IMR-90 (cell line): Measurements from ENCODE around the gene MRGPRD. TPM values are rescaled to one million over a fixed set of nuclear protein-coding genes. Genes with fewer than 3 reads are reported as not detected.

Experiments
- ATAC-seq: fragments of 200-7000 bp; cut with Tn5 transposase; 2 replicates; pipeline ENCODE4 v1.9.1; 2020; ENCODE audit warnings: low read depth, mild to moderate bottlenecking, moderate library complexity
- BruUV-seq: library from RNA; stranded (reverse); fragments of 400-500 nt; replicated peaks from 2 replicates; lab custom pipeline; 2021; lab: Mats Ljungman, UMichigan
- CTCF ChIA-PET: fragments of 300-600 bp; formaldehyde crosslinking; extraction: SDS; loops from one replicate; lab custom pipeline; 2021; ENCODE audit warnings: antibody characterized with exemption; lab: Yijun Ruan, JAX
- POLR2A ChIA-PET: fragments of 300-600 bp; sonication (Branson Sonifier 250); formaldehyde crosslinking; loops from one replicate; lab custom pipeline; 2022; ENCODE audit warnings: antibody characterized with exemption; ENCODE audit not compliant: unreplicated experiment; lab: Charles Lee
- DNase-seq: peaks from one replicate; pipeline ENCODE4 v3.0.0; 2013
- H2AFZ ChIP-seq: replicated peaks from 2 replicates; pipeline ENCODE3; 2013; ENCODE audit warnings: low read length, mild to moderate bottlenecking; ENCODE audit not compliant: poor library complexity
- H2AK5ac ChIP-seq: 2 replicates; pipeline ENCODE4 v1.6.1; 2013; ENCODE audit warnings: low read depth, low read length, inconsistent platforms
- H2AK9ac ChIP-seq: replicated peaks from 2 replicates; pipeline ENCODE3; 2013; ENCODE audit warnings: mild to moderate bottlenecking, low read depth, low read length, moderate library complexity; ENCODE audit not compliant: poor library complexity
- H2BK120ac ChIP-seq: 2 replicates; pipeline ENCODE4 v1.6.1; 2013; ENCODE audit warnings: low read depth, low read length, inconsistent platforms
- H2BK15ac ChIP-seq: 3 replicates; pipeline ENCODE4 v1.6.1; 2013; ENCODE audit warnings: low read depth, low read length, inconsistent platforms
- H2BK20ac ChIP-seq: 2 replicates; pipeline ENCODE4 v1.6.1; 2013; ENCODE audit warnings: low read depth, mild to moderate bottlenecking, inconsistent platforms, low read length, moderate library complexity
- H2BK5ac ChIP-seq: 2 replicates; pipeline ENCODE4 v1.6.1; 2013; ENCODE audit warnings: mild to moderate bottlenecking, low read depth, low read length, inconsistent platforms; ENCODE audit not compliant: poor library complexity, severe bottlenecking
- H3K14ac ChIP-seq: replicated peaks from 2 replicates; pipeline ENCODE4 v1.6.1; 2013; ENCODE audit warnings: low read depth, low read length, inconsistent platforms
- H3K18ac ChIP-seq: 2 replicates; pipeline ENCODE4 v1.6.1; 2013; ENCODE audit warnings: low read depth, low read length, control low read depth
- H3K23ac ChIP-seq: 2 replicates; pipeline ENCODE4 v1.6.1; 2013; ENCODE audit warnings: low read depth, low read length, inconsistent platforms
- H3K27ac ChIP-seq: 2 replicates; pipeline ENCODE4 v1.5.1; 2013; ENCODE audit warnings: mild to moderate bottlenecking, control low read depth, low read length; ENCODE audit not compliant: insufficient read depth
- H3K27me3 ChIP-seq: 2 replicates; pipeline ENCODE4 v1.6.1; 2013; ENCODE audit warnings: low read length; ENCODE audit not compliant: control insufficient read depth, insufficient read depth
- H3K36me3 ChIP-seq: 2 replicates; pipeline ENCODE4 v1.6.1; 2013; ENCODE audit warnings: low read length, mixed read lengths; ENCODE audit not compliant: control insufficient read depth, insufficient read depth
- H3K4ac ChIP-seq: 2 replicates; pipeline ENCODE4 v1.6.1; 2013; ENCODE audit warnings: low read depth, low read length, inconsistent platforms
- H3K4me1 ChIP-seq: 2 replicates; pipeline ENCODE4 v1.6.1; 2013; ENCODE audit warnings: low read length, mixed read lengths; ENCODE audit not compliant: control insufficient read depth, insufficient read depth
- H3K4me2 ChIP-seq: 2 replicates; pipeline ENCODE4 v1.6.1; 2013; ENCODE audit warnings: low read depth, mild to moderate bottlenecking, control low read depth, low read length, moderate library complexity
- H3K4me3 ChIP-seq: 2 replicates; pipeline ENCODE4 v1.5.1; 2013; ENCODE audit warnings: low read depth, mild to moderate bottlenecking, control low read depth, low read length, moderate library complexity; ENCODE audit not compliant: insufficient read depth
- H3K56ac ChIP-seq: 2 replicates; pipeline ENCODE4 v1.6.1; 2013; ENCODE audit warnings: low read length, inconsistent platforms; ENCODE audit not compliant: insufficient read depth; ENCODE audit errors: extremely low read depth
- H3K79me1 ChIP-seq, 2 experiments: 2 replicates each; pipeline ENCODE4 v1.6.1; 2013; ENCODE audit warnings: low read length in 2 of 2, inconsistent platforms in 1 of 2, low read depth in 1 of 2
- H3K9ac ChIP-seq: 2 replicates; pipeline ENCODE4 v1.6.1; 2013; ENCODE audit warnings: low read depth, low read length, control low read depth
- H3K9me1 ChIP-seq: 2 replicates; pipeline ENCODE4 v1.6.1; 2013; ENCODE audit warnings: low read length, inconsistent platforms; ENCODE audit not compliant: insufficient read depth
- H3K9me3 ChIP-seq: 2 replicates; pipeline ENCODE4 v1.6.1; 2013; ENCODE audit warnings: low read length; ENCODE audit not compliant: control insufficient read depth, insufficient read depth
- H4K20me1 ChIP-seq: 2 replicates; pipeline ENCODE4 v1.6.1; 2013; ENCODE audit warnings: low read length, inconsistent platforms; ENCODE audit not compliant: insufficient read depth
- H4K5ac ChIP-seq: 2 replicates; pipeline ENCODE4 v1.6.1; 2013; ENCODE audit warnings: mild to moderate bottlenecking, low read depth, low read length, control low read depth
- H4K8ac ChIP-seq, 2 experiments: 2 replicates each; pipeline ENCODE4 v1.6.1; 2013; ENCODE audit warnings: low read depth in 2 of 2, low read length in 2 of 2, control low read depth in 1 of 2, inconsistent platforms in 1 of 2
- H4K91ac ChIP-seq: 2 replicates; pipeline ENCODE4 v1.6.1; 2013; ENCODE audit warnings: low read depth, low read length, inconsistent platforms; ENCODE audit not compliant: insufficient read depth
- BHLHE40 ChIP-seq: fragments of 150-350 bp; IDR thresholded peaks from 2 replicates; pipeline ENCODE4 v1.6.1; 2016; ENCODE audit warnings: mild to moderate bottlenecking, low read depth, low read length
- CHD1 ChIP-seq: IDR thresholded peaks from 2 replicates; pipeline ENCODE4 v1.6.1; 2012; ENCODE audit warnings: low read depth, low read length, improper control_type of control experiment
- CTCF ChIP-seq: conservative IDR thresholded peaks from 2 replicates; pipeline ENCODE4 v1.5.1; 2012; ENCODE audit warnings: mild to moderate bottlenecking, low read depth, low read length, improper control_type of control experiment
- POLR2A ChIP-seq: IDR thresholded peaks from 2 replicates; pipeline ENCODE4 v1.6.1; 2012; ENCODE audit warnings: mild to moderate bottlenecking, low read depth, low read length
- RAD21 ChIP-seq: IDR thresholded peaks from 2 replicates; pipeline ENCODE4 v1.6.1; 2012; ENCODE audit warnings: low read length, improper control_type of control experiment
- RFX5 ChIP-seq: IDR thresholded peaks from 2 replicates; pipeline ENCODE4 v1.8.0; 2012; ENCODE audit warnings: low read depth, mild to moderate bottlenecking, low read length, moderate library complexity
- SMC3 ChIP-seq: fragments of 150-350 bp; IDR thresholded peaks from 2 replicates; pipeline ENCODE4 v1.6.1; 2016; ENCODE audit warnings: low read depth, mild to moderate bottlenecking, antibody characterized with exemption, low read length, moderate library complexity
- USF2 ChIP-seq: fragments of 150-350 bp; IDR thresholded peaks from 2 replicates; pipeline ENCODE4 v1.6.1; 2017; ENCODE audit warnings: mild to moderate bottlenecking, antibody characterized with exemption, low read length, low read depth
- WGBS, 2 experiments: methylation state at CpG; one replicate each; pipeline versions ENCODE4 v1.1.5 to v1.1.7; 2013; ENCODE audit warnings: missing lambda C conversion rate in 2 of 2; ENCODE audit not compliant: insufficient read length in 1 of 2; ENCODE audit errors: extremely low coverage in 2 of 2; 5-methylcytosine and 5-hydroxymethylcytosine counted together
- dilution Hi-C: fragments of 300-500 bp; cut with HindIII; formaldehyde crosslinking; loops from one replicate; pipeline ENCODE4 v1.14.3; 2018; ENCODE audit warnings: low sequenced_read_pairs; ENCODE audit not compliant: unreplicated experiment
- in situ Hi-C: fragments of 300-500 bp; cut with MboI; formaldehyde crosslinking; loops from 3 replicates; pipeline ENCODE4 v1.14.3; 2019; ENCODE audit warnings: low sequenced_read_pairs, inconsistent platforms, mixed read lengths
- intact Hi-C: fragments of 100-400 bp; cut with micrococcal nuclease; formaldehyde crosslinking; loops from 2 replicates; pipeline ENCODE4 v1.10.0; 2022
- polyA plus RNA-seq, 3 experiments: library from polyadenylated mRNA; depleted of rRNA; stranded (reverse); fragments of >200 nt; gene quantifications; 2 replicates each; pipeline ENCODE4 v1.2.3, GENCODE V29; 2012; ENCODE audit warnings: low replicate concordance in 1 of 3
- total RNA-seq: library from RNA; depleted of rRNA; stranded (reverse); fragments of >200 nt; gene quantifications from 2 replicates; pipeline ENCODE4 v1.2.3, GENCODE V29; 2012

The MRGPRD gene
- total and polyA plus RNA-seq, 2 of the 4 experiments (the other 2 are of a cell fraction) = not detected

- no peak overlapping the region for H2BK120ac ChIP-seq
- H3K14ac ChIP-seq = no peak overlapping the region
- H3K9me1 ChIP-seq = no peaks in the 10 kb centered on the region; the same call in 1 of the 2 replicates
- no peaks in the 10 kb centered on the region for H4K20me1 ChIP-seq
- no TSS peak for BruUV-seq
- no peak overlapping the region for H3K27ac ChIP-seq
- H4K8ac ChIP-seq = no peak overlapping the region
- in situ Hi-C loops (loop anchor here (25.0 kb wide), 1 partner anchor 731 kb away; no protein-coding TSS in a partner anchor), intact Hi-C loops (no loop called here), dilution Hi-C loops (no loop called here)
- no peaks in the 10 kb centered on the region for H3K27me3 ChIP-seq
- H3K9me3 ChIP-seq = no peaks in the 10 kb centered on the region
- no peak overlapping the region for H3K9ac ChIP-seq
- H2AFZ ChIP-seq = no peak overlapping the region
- H3K18ac ChIP-seq = no peak overlapping the region
- no peaks in the 10 kb centered on the region for H3K4me1 ChIP-seq
- 92% methylated on average over 2 of the region's 21 CpGs; no CpG with 5 or more reads in 1 of the 2 experiments for WGBS, 2 experiments
- H2BK5ac ChIP-seq = no peak overlapping the region
- CTCF ChIA-PET = no interaction called here
- H3K23ac ChIP-seq = no peak overlapping the region
- DNase-seq (no peak), ATAC-seq (no peak)
- H3K79me1 ChIP-seq = peaks cover 2 to 7% of the 10 kb centered on the region in 2 experiments; a peak in 2 of 4 replicates
- no peak overlapping the region for H2BK20ac ChIP-seq
- H3K4me3 ChIP-seq = no peak overlapping the region
- H2AK5ac ChIP-seq = no peak overlapping the region
- H3K4ac ChIP-seq = no peak overlapping the region
- H2BK15ac ChIP-seq = no peak overlapping the region
- H3K36me3 ChIP-seq = peaks cover 61% of the 10 kb centered on the region
- H3K56ac ChIP-seq = no peak overlapping the region
- TF ChIP-seq RFX5 = no peak
- no peak for TF ChIP-seq CTCF
- TF ChIP-seq BHLHE40 = no peak
- no peak for TF ChIP-seq SMC3
- TF ChIP-seq RAD21 = no peak
- TF ChIP-seq POLR2A = no peak
- no peak for TF ChIP-seq USF2
- TF ChIP-seq CHD1 = no peak
- H4K5ac ChIP-seq = no peak overlapping the region
- POLR2A ChIA-PET = no interaction called here
- H3K4me2 ChIP-seq = no peak overlapping the region
- no peak overlapping the region for H2AK9ac ChIP-seq
- H4K91ac ChIP-seq = no peak overlapping the region
Measured at GRCh38 chr11:68930991-68931855, 49.6 kb downstream of the MRGPRD start.
